Colonic mucosa (tissue), 4 donors: Measurements from ENCODE around the gene G0S2. TPM values are rescaled to one million over a fixed set of nuclear protein-coding genes. Genes with fewer than 3 reads are reported as not detected.
A peak's percentile ranks its signal among the peaks of the same experiment; 100 is the strongest.

Experiments
- DNase-seq: peaks from one replicate; pipeline ENCODE4 v3.0.0-alpha.2; 2020
- H3K27ac ChIP-seq: fragments of 200-600 bp; one replicate; pipeline ENCODE4 v1.8.0; 2021
- H3K27me3 ChIP-seq: fragments of 200-600 bp; one replicate; pipeline ENCODE4 v1.8.0; 2021
- H3K36me3 ChIP-seq: fragments of 200-600 bp; one replicate; pipeline ENCODE4 v1.8.0; 2021
- H3K4me1 ChIP-seq: fragments of 200-600 bp; one replicate; pipeline ENCODE4 v1.8.0; 2021; ENCODE audit warnings: mild to moderate bottlenecking
- H3K4me3 ChIP-seq: fragments of 200-600 bp; one replicate; pipeline ENCODE4 v1.8.0; 2021
- H3K9ac ChIP-seq, 2 donors: one replicate each; pipeline ENCODE4 v1.7.0; 2013; ENCODE audit warnings: control low read depth in 2 of 2, low read depth in 2 of 2, low read length in 2 of 2
- H3K9me3 ChIP-seq: fragments of 200-600 bp; one replicate; pipeline ENCODE4 v1.8.0; 2021
- intact Hi-C: fragments of 100-400 bp; cut with DNase I; formaldehyde crosslinking; loops from one replicate; pipeline ENCODE4 v1.14.1; 2022
- total RNA-seq, 2 donors: library from RNA; stranded (reverse); fragmentation: NEBNext Ultra II Directional in 1 of 2; extraction: Animal tissue kit (Norgen Biotek cat#: 25700) in 1 of 2; gene quantifications; one replicate each; pipeline ENCODE4 v1.2.1, GENCODE V29; 2021
- TF ChIP-seq, protein P1 (sequence below): fragments of 200-600 bp; IDR thresholded peaks from one replicate; pipeline ENCODE4 v1.8.0; 2022; ENCODE audit warnings: antibody characterized with exemption, mild to moderate bottlenecking
- donor health status: healthy.
- donor health status: DM: no; HTN: no; CAD: no.
- donor health status: DM: no; HTN: no; CAD: no.

G0S2 gene
- total RNA-seq, 2 donors from 2014 or later, result 24.3 to 24.7 TPM

DNA sequence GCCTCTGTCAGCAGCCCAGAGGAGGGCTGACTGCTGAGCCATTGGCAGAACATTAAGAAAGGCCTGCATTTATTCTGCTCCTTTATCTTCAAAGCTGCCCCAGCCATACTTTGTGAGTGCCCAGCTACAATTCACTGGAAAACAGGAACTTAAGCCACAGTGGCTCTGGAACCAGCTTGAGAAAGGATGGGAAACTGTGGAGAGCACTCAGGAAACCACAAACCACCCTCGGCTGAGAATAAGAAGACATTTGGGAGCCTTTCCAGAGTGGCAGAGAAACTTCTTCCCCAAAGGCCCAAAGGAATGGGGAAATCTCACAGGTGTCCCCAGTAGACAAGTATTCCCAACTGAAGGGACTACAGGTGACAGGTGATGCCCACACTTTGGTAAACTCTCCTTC lies 24.8 kb upstream of the G0S2 start:
- Histone ChIP-seq H3K4me3 (no peak overlapping the region), H3K9ac (peak overlapping the region in 1 of 2 donors; percentile 16)
- TF ChIP-seq, protein P1, sequence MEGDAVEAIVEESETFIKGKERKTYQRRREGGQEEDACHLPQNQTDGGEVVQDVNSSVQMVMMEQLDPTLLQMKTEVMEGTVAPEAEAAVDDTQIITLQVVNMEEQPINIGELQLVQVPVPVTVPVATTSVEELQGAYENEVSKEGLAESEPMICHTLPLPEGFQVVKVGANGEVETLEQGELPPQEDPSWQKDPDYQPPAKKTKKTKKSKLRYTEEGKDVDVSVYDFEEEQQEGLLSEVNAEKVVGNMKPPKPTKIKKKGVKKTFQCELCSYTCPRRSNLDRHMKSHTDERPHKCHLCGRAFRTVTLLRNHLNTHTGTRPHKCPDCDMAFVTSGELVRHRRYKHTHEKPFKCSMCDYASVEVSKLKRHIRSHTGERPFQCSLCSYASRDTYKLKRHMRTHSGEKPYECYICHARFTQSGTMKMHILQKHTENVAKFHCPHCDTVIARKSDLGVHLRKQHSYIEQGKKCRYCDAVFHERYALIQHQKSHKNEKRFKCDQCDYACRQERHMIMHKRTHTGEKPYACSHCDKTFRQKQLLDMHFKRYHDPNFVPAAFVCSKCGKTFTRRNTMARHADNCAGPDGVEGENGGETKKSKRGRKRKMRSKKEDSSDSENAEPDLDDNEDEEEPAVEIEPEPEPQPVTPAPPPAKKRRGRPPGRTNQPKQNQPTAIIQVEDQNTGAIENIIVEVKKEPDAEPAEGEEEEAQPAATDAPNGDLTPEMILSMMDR, result no peak

DNA sequence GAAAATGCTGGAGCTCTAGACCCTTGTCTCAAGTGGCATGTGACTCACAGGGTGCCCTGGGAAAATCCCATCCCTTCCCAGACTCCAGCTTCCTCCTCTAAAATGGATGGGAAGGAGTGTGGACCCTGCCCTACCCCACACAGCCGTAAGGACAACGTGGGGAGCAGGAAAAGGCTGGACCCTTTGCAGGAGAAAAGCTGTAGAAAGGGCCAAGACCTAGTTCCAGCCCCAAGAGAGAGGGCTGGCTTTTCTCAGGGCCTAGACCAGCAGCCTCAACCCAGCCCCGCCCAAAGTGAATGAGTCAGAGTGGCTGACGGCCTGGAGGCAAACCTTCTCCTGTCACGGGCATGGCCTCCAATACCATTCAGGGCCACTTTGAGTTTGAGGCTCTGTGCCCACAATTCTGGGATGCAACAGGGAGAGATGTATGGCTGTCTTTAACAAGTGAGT lies 24.0 kb upstream of the G0S2 start:
- no peaks in the 10 kb centered on the region for H3K9me3 ChIP-seq
- peak overlapping the region; percentile 23 for H3K4me3 ChIP-seq
- peak; percentile 91 for DNase-seq

More for the DNA sequence above, 24.8 kb upstream of the G0S2 start:
- Histone ChIP-seq H3K27me3 (no peaks in the 10 kb centered on the region), H3K36me3 (no peaks in the 10 kb centered on the region), H3K4me1 (peaks cover 35% of the 10 kb centered on the region), H3K9me3 (no peaks in the 10 kb centered on the region), H3K27ac (peak overlapping the region; percentile 89)
- DNase-seq, result no peak
- intact Hi-C loops, result no loop called here

DNA sequence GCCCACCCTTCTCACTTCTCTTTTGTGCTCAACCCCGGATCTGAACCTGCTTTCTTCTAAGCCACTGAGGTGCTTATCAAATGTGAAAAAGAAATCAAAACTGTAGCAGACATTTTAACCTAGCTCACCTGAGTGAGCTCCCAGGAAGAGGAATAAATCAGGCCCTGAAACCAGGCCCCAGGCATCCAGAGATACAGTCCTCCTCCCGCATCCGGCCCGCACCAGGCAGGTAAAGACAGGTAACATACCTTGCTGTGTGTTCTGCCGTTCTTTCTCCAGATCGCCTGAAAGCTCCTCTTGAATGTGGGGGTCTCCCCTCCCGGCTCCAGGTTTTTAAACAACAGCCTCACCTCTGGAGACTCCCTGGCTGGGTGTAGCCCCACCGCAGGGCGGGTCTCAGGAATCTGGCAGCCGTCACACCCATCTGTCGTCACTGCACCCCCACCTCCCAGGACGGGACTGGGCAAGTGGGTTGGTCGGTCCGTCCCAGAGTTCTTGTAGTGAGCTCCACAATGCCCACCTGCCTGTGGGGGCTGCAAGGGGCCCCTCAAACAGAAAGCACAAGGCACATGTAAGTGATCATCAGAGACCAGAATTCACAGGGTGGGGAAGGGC lies 23.0 kb upstream of the G0S2 start, which contains the start of gene LAMB3:
Gene LAMB3, minus strand, starts transcription at position 305 of the 615 bp plus-strand sequence. CDS start 1,481 bp downstream, outside the sequence.
- TF ChIP-seq, protein P1, result no peak
- intact Hi-C loops, result no loop called here
- DNase-seq, result peak; percentile 92
- Histone ChIP-seq H3K36me3 (no peaks in the 10 kb centered on the region), H3K4me3 (peak within 1 kb of the TSS; percentile 23), H3K27ac (peak within 1 kb of the TSS; percentile 89), H3K9me3 (no peaks in the 10 kb centered on the region), H3K4me1 (peaks cover 35% of the 10 kb centered on the region), H3K27me3 (no peaks in the 10 kb centered on the region), H3K9ac (peak within 1 kb of the TSS; percentile 48 to 89)

More for the DNA sequence above, 24.0 kb upstream of the G0S2 start:
- Histone ChIP-seq H3K36me3 (no peaks in the 10 kb centered on the region), H3K9ac (peak overlapping the region; percentile 12 to 35), H3K27me3 (no peaks in the 10 kb centered on the region), H3K27ac (peak overlapping the region; percentile 89), H3K4me1 (peaks cover 35% of the 10 kb centered on the region)
- TF ChIP-seq, protein P1, result no peak
- intact Hi-C loops, result no loop called here

DNA sequence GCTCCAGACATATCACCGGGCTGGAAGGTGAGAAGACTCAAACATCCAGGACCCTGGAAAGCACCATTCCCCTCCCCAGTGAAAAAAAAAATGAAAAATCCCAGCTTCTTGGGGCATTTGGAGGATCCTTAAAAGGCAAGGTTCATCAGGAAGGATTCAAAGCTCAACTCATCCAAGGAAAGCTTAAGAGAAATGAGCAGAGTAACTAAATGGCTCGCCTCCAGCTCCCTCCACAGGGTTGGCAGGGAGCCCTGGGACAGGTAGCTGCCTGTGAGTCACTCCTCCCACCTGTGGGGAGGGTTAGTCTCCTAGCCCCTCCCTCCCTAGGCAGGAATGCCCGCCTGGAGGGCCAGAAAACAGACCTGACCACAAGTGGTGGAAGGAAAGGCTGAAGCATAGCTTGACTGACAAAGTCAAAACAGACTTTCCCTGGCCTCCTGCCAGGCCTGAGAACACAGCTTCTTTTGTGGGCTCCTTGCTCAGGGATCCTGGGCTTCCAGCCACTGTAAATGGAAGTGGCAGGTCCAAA lies 22.3 kb upstream of the G0S2 start:
- peak; percentile 97 for DNase-seq
- H3K27me3 ChIP-seq, result no peaks in the 10 kb centered on the region
- peak overlapping the region; percentile 23 for H3K4me3 ChIP-seq
- TF ChIP-seq, protein P1, result no peak
- no peaks in the 10 kb centered on the region for H3K36me3 ChIP-seq
- H3K9me3 ChIP-seq, result no peaks in the 10 kb centered on the region
- intact Hi-C loops, result no loop called here
- H3K27ac ChIP-seq, result peak overlapping the region; percentile 89
- H3K4me1 ChIP-seq, result peaks cover 35% of the 10 kb centered on the region
- H3K9ac ChIP-seq, result peak overlapping the region in 1 of 2 donors; percentile 89

DNA sequence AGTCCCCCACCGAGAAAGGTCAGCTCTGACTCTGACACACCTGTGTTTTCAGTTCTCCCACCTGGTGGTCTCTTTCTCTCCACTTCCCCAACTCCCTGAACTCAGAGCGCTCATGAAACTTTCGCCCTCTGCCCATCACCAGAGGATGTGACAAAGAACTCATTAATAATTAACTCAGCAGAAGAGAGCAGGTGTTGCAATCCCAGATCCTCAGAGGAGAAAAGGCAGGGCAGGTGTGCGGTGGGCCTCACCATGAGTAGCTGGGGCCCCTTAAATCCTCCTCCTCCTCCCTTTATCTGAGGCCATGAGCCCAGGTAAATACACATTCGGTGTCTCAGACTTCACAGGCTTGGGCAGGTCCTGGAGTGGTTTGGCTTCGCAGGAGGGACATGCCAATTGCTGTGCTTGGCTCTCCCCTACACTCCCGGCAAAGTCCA lies 21.3 kb upstream of the G0S2 start:
- no peaks in the 10 kb centered on the region for H3K27me3 ChIP-seq
- H3K4me1 ChIP-seq, result peaks cover 30% of the 10 kb centered on the region
- H3K9me3 ChIP-seq, result no peaks in the 10 kb centered on the region
- H3K9ac ChIP-seq, result peak overlapping the region in 1 of 2 donors; percentile 60
- peak overlapping the region; percentile 89 for H3K27ac ChIP-seq
- DNase-seq, result peak; percentile 67
- no peak overlapping the region for H3K4me3 ChIP-seq
- no peaks in the 10 kb centered on the region for H3K36me3 ChIP-seq
- TF ChIP-seq, protein P1, result no peak
- intact Hi-C loops, result no loop called here
